ENCODE data around the gene PYHIN1. TPM values are rescaled to one million over a fixed set of nuclear protein-coding genes. Genes with fewer than 3 reads are reported as not detected.
A peak's percentile ranks its signal among the peaks of the same experiment; 100 is the strongest.
"Not testable (repeated sequence)": the region's sequence is repeated elsewhere in the genome, so short reads cannot be mapped to it uniquely, and the experiment has no call there.

The PYHIN1 gene
- total and polyA plus RNA-seq, 2 of the 8 experiments (the other 6 are each of a cell fraction or from before 2014, with no cell fraction given): not detected

DNA sequence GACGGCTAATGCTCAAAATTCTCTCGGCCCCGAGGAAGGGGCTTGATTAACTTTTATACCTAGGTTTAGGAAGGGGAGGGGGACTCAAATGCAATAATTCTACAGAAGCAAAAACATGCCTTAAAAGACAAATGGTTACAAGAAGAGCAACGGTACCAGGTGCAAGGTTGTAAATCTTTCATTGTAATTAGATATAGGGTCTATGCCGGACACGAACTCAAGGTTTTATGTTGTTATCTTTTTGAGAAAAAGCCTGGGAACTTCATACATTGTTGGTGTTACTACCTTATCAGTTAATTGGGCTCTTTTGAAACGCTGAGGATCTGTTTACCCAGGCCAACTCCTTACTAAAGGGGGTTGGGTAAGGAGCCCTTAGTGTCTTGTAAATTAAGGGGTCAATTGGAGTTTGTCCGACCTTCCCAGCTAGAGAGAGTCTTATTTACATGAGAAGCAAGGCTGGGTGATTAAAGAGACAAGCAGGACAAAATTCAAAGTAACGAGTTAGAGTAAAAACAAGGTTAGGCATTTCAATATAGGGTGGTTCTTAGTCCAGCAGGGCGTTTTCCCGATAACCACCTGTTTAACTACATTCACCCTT, 75.0 kb downstream of the PYHIN1 start:
- H4K8ac ChIP-seq (ENCODE audit: extremely low read depth, insufficient read depth, low read length); H4K5ac ChIP-seq (ENCODE audit: insufficient read length, low read depth, low read length); H3K14ac ChIP-seq (ENCODE audit: insufficient read length); H2BK5ac ChIP-seq (ENCODE audit: low read depth, low read length); POLR2A ChIA-PET (ENCODE audit: partially characterized antibody); H2BK15ac ChIP-seq (ENCODE audit: low read length); H3K36me3 ChIP-seq (ENCODE audit: control insufficient read depth in 2 of 4, insufficient read depth in 4 of 4, low read length in 3 of 4); H3K23ac ChIP-seq (ENCODE audit: insufficient read length); H3K79me1 ChIP-seq (ENCODE audit: low read depth, low read length); H3K9ac ChIP-seq (replicated peaks in 1 of 4; ENCODE audit: extremely low read depth in 1 of 4, low read depth in 3 of 4, low read length in 3 of 4); H3K4ac ChIP-seq (replicated peaks; ENCODE audit: insufficient read length, low read depth, low read length); H4K20me1 ChIP-seq (replicated peaks in 1 of 2; ENCODE audit: control insufficient read depth in 1 of 2, insufficient read depth in 2 of 2, low read length in 2 of 2); H2BK120ac ChIP-seq (replicated peaks; ENCODE audit: low read depth, low read length); H3K79me2 ChIP-seq (ENCODE audit: control insufficient read depth in 1 of 2, insufficient read depth in 2 of 2, low read length in 2 of 2); H3K23me2 ChIP-seq (ENCODE audit: low read depth, low read length); H4K91ac ChIP-seq (replicated peaks; ENCODE audit: insufficient read length, low read length); H2BK20ac ChIP-seq (ENCODE audit: low read length); H3K56ac ChIP-seq (replicated peaks; ENCODE audit: insufficient read length, low read depth, low read length); H3K9me3 ChIP-seq (ENCODE audit: insufficient read depth in 2 of 2, low read depth in 1 of 2, low read length in 1 of 2); H3K27ac ChIP-seq (ENCODE audit: low read depth, low read length); DNase-seq (ENCODE audit: low read depth in 1 of 2, low spot score in 2 of 2); H2AK5ac ChIP-seq (ENCODE audit: low read depth, low read length); H2BK12ac ChIP-seq (ENCODE audit: low read depth, low read length); H2AFZ ChIP-seq (ENCODE audit: low read length): not testable (repeated sequence)
- Histone ChIP-seq H3K4me1 (replicated peaks in 1 of 4; ENCODE audit: control insufficient read depth in 3 of 4, insufficient read depth in 4 of 4, low read length in 3 of 4) (peaks cover 2 to 21% (median 15%) of the 10 kb centered on the region in 4 experiments; a peak in 5 of 7 replicates), H3K27me3 (replicated peaks in 1 of 4; ENCODE audit: control insufficient read depth in 3 of 4, extremely low read depth in 1 of 4, insufficient read depth in 3 of 4, low read length in 3 of 4) (peaks cover 1 to 22% (median 16%) of the 10 kb centered on the region in 4 experiments; a peak in 5 of 7 replicates), H3K4me2 (ENCODE audit: insufficient read depth in 1 of 2, low read depth in 2 of 2, low read length in 2 of 2) (peak overlapping the region; percentile 85 to 86), H3K4me3 (ENCODE audit: extremely low read depth in 1 of 4, insufficient read depth in 2 of 4, low read depth in 3 of 4, low read length in 4 of 4) (peak overlapping the region; percentile 10 to 58 (median 23); a peak in 5 of 8 replicates), H3K18ac (ENCODE audit: extremely low read depth, low read length) (peak overlapping the region; percentile 26; the same call in 1 of the 2 replicates)
- FAIRE-seq: peak; percentile 84
- WGBS, 2 experiments (ENCODE audit: extremely low coverage in 1 of 2, insufficient coverage in 1 of 2, insufficient read length in 1 of 2, insufficient replicate concordance in 2 of 2, low coverage in 1 of 2, low lambda C conversion rate in 2 of 2, missing lambda C conversion rate in 1 of 2): 4% methylated on average over 11 of the region's 11 CpGs; no CpG with 5 or more reads in 1 of the 2 experiments
- TF ChIP-seq BCL11A (IDR thresholded peaks at IDR 0.05; ENCODE audit: low read depth in 2 of 2, low read length in 2 of 2): peak in 1 of 2 experiments; percentile 8
- TF ChIP-seq SP1 (IDR thresholded peaks at IDR 0.05; ENCODE audit: low read depth, low read length): peak; percentile 80
- TF ChIP-seq ASH2L (IDR thresholded peaks at IDR 0.05; ENCODE audit: low read length): peak; percentile 19
- TF ChIP-seq KDM4A (IDR thresholded peaks at IDR 0.05; ENCODE audit: low read depth, low read length, severe bottlenecking): peak; percentile 12
- CTCF ChIA-PET (ENCODE audit: partially characterized antibody): interaction anchor here (0.8 to 1.1 kb wide), 4 partner anchors 9 to 205 kb away, joined by 3 to 4 read pairs (median 4); no protein-coding TSS in a partner anchor

Measured in H1 (cell line).